Caki2 (cell line): ENCODE data around the gene PLEKHH3. TPM values are rescaled to one million over a fixed set of nuclear protein-coding genes. Genes with fewer than 3 reads are reported as not detected.

Experiments used
- DNase-seq: peaks from one replicate; pipeline ENCODE4 v3.0.0-alpha.2; 2015; ENCODE audit warnings: low read depth
- in situ Hi-C: cut with HindIII; loops from 2 replicates; pipeline ENCODE4 v1.10.0; 2016; ENCODE audit warnings: low sequenced_read_pairs, low pct_unique_long_range_greater_than_20kb, mixed read lengths
- total RNA-seq: library from RNA; depleted of rRNA; stranded (reverse); fragments of >200 nt; shearing (Covaris generic); gene quantifications from 2 replicates; pipeline ENCODE4 v1.2.3, GENCODE V29; 2014; ENCODE audit warnings: low replicate concordance

The PLEKHH3 gene
- total RNA-seq, 1 experiment from 2014 or later, result 20.5 TPM

GRCh38 chr17:42691021-42691545, 14.3 kb upstream of the PLEKHH3 start:
- in situ Hi-C loops, result no loop called here
- DNase-seq, result no peak

DNA sequence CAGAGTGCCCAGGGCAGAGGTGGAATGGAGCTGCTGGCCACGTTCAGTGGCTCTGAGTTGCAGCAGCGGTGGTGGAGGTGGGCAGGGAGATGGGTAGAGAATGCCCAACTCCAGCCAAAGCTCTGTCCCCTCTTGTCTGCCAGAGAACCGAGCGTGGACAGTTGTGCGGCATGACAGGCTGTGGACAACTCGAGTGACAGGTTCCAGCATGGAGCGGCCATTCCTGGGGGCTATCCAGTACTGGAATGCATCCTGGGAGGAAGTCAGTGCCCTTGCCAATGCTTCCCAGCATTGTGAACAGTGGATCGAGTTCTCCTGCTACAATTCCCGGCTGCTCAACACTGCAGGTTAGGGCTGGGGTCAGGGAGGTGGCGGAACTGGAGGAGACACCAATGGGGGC, 13.8 kb upstream of the PLEKHH3 start:
- in situ Hi-C loops, result no loop called here
- DNase-seq, result no peak

GRCh38 chr17:42687707-42688320, 11.0 kb upstream of the PLEKHH3 start:
- in situ Hi-C loops, result no loop called here
- no peak for DNase-seq

- no peak for DNase-seq
- in situ Hi-C loops, result no loop called here
These were observed 9.8 kb upstream of the PLEKHH3 start for GRCh38 chr17:42686520-42687128.

DNA sequence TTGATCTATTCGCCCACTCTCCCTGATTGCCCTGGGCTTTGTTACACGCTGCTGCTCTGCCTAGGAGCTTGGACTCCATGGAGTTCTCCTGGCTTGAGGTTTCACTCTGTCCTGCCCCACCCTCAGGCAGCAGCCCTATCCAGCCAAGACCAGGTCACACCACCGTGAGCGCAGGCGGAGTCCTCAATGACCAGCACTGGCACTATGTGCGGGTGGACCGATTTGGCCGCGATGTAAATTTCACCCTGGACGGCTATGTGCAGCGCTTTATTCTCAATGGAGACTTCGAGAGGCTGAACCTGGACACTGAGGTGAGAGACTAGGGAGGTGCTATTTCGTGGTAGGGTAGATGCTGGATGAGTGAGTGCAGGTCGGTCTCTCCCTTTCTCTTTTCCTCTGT, 9.0 kb upstream of the PLEKHH3 start:
- no peak for DNase-seq
- in situ Hi-C loops, result no loop called here

GRCh38 chr17:42684929-42685556, 8.2 kb upstream of the PLEKHH3 start:
- in situ Hi-C loops, result no loop called here

GRCh38 chr17:42683407-42684034, 6.7 kb upstream of the PLEKHH3 start:
- DNase-seq, result no peak
- in situ Hi-C loops, result no loop called here

More at GRCh38 chr17:42684929-42685556, 8.2 kb upstream of the PLEKHH3 start:
- DNase-seq, result no peak

DNA sequence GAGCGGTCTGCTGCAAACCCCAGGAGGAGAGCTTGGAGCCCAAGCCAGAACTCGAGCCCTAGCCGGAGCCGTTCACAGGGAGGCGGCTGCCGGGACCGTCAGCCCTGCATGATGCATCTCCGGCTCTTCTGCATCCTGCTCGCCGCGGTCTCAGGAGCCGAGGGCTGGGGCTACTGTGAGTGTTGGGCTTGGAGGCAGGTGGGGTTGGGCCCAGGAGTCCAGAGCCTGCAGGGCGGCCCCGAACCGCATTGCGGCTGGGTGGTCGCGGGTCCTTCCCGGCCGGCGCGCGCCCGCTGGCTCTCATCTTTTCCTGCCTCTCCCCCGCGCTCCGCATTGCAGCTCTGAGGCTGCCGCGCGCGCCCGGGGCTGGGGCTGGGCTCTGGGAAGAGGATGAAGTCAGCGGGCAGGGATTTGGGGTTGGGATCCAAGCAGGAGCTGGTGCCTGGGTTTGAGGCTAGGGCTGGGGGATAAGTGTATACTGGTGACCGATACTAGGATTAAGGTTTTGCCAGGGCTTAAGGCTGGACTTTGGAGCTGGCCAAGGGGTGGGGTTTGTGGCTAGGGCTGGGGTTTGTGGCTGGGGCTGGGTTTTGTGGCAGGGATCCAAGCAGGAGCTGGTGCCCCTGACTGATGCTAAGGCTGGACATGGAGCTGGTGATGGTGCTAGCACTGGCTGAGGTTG, 6.1 kb upstream of the PLEKHH3 start:
- no peak for DNase-seq

DNA sequence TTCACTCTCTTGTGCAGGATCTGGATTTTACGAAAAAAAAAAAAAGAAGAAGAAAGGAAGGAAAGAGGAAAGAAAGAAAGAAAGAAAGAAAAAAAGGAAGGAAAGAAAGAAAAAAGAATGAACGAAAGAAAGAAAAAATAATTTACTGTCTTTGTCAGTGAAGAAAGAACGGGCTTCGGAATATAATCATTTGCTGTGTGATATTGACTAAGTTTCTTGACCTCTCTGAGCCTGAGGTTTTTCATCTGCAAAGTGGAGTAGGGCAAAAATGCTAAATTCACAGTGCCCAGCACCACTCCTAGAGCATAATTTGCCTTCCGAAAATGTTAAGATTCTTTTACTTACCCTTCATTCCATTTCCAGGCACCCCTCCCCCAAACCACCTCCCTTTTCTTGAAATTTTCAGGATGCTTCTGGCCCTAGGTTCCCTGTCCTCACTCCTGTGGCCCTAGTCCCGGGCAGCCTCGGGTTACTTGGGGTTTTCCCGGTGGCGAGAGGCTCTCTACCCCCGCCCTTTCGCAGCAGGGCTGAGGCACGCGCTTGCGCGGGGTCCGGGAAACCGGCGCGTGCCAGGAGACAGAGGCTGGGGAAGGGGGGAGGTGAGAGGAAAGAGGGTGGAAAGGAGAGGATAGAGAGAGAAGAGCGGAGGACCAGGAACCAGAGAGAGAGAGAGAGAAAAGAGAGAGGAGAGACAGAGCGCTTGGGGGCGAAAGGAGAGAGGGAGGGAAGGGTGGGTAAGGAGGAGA, 5.4 kb upstream of the PLEKHH3 start, which contains the start of gene CNTNAP1:
CNTNAP1 (plus strand) TSS at position 556 of the 746 bp plus-strand sequence. CDS start 299 bp downstream, outside the sequence.
- in situ Hi-C loops, result no loop called here
- DNase-seq, result peak; percentile 30

More for the DNA sequence above, 6.1 kb upstream of the PLEKHH3 start:
- in situ Hi-C loops, result no loop called here

GRCh38 chr17:42680331-42680808, 3.6 kb upstream of the PLEKHH3 start:
- no peak for DNase-seq
- in situ Hi-C loops, result no loop called here

DNA sequence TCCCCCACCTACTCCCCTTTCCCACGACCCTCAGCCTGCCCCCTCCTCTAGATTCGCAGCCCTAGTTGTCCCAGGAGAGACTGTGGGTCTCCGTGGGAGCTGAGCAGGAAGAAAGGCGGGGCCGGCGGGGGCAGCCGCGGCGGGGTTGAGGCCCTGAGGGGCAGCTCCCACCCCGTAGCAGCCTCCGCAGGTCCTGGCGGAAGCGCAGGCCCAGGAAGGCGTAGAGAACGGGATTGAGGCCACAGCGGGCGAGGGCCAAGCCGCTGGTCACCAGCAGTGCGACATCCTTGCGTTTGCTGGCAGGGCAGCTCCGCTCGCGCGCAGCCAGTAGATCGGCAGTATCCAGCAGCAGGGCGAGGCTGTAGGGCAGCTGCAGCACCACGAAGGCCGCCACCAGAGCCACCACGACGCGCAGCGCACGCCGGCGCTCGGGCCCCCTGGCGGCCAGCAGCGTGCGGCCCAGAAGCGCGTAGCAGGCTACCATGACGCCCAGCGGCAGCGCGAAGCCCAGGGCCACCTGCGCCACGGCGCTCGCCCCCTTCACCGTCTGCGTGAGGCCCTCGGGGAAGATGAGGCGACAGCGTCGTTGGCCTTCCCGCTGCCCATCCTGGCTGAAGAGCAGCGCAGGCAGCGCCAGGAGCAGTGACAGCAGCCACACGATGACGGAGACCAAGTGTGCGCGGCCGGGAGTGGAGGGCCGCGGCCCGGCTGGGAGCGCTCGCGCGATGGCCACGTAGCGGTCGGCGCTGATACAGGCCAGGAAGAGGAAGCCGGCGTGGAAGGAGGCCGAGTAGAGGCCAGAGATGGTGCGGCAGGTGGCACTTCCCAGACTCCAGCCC, 2.9 kb upstream of the PLEKHH3 start:
- in situ Hi-C loops, result no loop called here
- DNase-seq, result peak; percentile 86

- DNase-seq, result peak; percentile 85
- in situ Hi-C loops, result no loop called here
These were observed 2.2 kb upstream of the PLEKHH3 start for GRCh38 chr17:42678951-42679491.

DNA sequence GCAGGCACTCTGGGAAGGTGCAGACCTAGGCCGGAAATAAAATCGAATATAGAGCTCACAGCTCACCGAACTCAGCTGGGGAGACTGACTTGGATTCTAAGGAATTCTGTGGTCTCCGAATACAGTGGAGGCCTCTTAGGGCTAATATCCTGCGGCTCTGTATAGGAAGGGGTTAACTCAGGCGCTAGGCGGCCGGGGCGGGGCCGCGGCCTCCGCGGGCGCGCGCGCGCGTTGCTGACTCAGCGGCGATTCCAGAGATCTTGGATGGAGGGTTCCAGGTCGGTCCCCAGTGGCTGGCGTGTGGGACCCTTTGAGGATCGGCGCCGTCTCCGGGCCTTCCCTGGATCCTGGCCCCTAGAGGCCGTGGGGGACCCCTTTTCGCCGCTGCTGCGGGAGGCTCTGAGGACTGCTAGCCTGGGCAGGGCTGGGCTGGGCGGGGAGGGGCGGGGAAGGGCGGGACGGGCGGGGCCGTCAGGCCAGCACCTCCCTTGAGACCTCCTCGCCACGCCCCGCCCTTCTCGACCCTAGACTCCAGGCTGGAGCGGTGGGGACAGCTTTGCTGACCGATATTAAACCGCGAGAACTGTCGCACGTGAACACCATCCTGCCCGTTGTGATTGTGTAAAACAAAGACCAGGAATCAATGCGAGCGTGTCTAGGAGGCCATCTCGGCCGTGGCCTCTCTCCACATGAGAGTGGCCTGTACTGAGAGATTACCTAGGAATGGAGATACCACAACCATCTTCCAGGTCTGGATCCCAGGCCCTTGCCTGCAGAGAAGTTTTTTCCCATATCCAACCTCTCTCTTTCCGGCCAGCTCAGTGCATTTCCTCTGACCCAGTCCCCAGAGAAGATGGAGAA, 1.4 kb upstream of the PLEKHH3 start:
- in situ Hi-C loops, result no loop called here

DNA sequence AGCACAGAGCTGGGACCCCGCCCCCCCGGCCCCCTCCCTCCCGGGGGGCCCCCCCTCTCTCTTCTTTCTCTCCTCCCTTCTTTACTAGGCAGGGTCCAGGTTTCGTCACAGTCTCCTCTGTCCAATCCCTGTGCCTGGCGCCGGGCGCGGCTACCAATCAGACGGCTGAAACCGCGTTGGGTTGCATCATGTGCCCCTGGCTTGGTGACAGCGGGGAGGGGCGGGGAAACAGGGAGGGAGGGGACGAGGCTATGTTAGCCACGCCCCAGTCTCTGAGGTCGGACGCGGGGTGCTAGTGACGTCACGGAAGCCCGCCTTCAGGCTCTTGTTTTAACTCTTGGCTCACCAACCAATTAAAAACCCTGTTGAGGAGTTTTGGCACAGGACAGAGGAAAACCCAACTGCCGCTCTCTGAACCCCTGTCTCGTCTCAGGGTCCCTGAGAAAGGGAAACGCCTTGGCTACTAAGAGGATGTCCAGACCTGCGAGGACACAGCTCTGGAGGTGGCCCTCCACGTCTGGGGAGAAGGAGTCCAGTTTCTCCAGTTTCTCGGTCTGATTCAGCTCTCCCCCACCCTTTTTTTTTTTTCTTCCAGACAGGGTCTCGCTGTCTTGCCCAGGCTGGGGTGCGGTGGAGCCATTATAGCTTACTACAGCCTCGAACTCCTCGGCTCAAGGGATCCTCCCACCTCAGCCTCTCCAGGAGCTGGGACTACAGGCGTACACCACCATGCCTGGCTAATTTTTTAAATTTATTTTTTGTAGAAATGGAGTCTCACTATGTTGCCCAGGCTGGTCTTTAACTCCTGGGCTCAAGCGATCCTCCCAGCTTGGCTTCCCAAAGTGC, 441 bp upstream of the PLEKHH3 start:
- in situ Hi-C loops, result no loop called here
- DNase-seq, result peak; percentile 99

More for the DNA sequence above, 1.4 kb upstream of the PLEKHH3 start:
- peak; percentile 92 for DNase-seq

DNA sequence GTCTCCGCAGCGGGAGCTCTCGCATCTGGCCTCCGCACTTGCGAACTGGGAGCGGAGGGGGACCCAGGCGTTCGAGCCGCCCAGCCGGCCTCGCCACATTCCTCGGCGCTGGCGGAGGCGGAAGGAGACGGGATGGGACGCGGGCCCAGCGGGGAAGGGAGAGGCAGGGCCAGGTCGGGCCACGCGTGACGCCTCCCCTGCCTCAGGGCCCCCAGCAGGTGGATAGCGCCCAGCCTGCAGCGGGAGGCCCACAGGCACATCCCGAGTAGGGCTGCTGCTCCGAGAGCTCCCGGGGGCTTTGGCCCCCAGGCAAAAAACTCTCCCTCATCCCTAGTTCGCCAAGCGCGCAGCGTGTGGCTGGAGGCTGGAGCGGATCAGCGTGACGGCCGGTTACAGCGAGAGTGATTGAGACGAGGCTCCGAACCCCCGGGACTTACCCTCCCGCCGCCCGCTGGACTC, 800 bp downstream of the PLEKHH3 start:
- peak; percentile 33 for DNase-seq
- in situ Hi-C loops, result no loop called here
